SK-N-SH (cell line): Measurements from ENCODE around the gene RAB3D.

Experiments
- CTCF ChIP-seq: fragments of 200-600 bp; sonication (generic); IDR thresholded peaks from 2 replicates; pipeline ENCODE4 v1.6.1; 2017; ENCODE audit warnings: antibody characterized with exemption, mild to moderate bottlenecking, moderate library complexity
- EP300 ChIP-seq, 2 experiments: IDR thresholded peaks; 2 replicates each; pipeline versions ENCODE4 v1.4.0 to v1.6.1; 2012; ENCODE audit warnings: borderline replicate concordance in 1 of 2, low read depth in 1 of 2, low read length in 1 of 2
- EZH2phosphoT487 ChIP-seq: fragments of 200-600 bp; sonication (generic); IDR thresholded peaks from 2 replicates; pipeline ENCODE4 v1.6.1; 2017; ENCODE audit warnings: low read depth, mixed run types, mild to moderate bottlenecking, antibody characterized with exemption, moderate library complexity, borderline replicate concordance
- JUND ChIP-seq: IDR thresholded peaks from 2 replicates; pipeline ENCODE4 v1.4.0; 2012
- MAX ChIP-seq: IDR thresholded peaks from 2 replicates; pipeline ENCODE4 v1.4.0; 2012; ENCODE audit warnings: low read depth
- MXI1 ChIP-seq: IDR thresholded peaks from 2 replicates; pipeline ENCODE4 v1.6.1; 2012; ENCODE audit warnings: mild to moderate bottlenecking, low read depth, low read length, improper control_type of control experiment
- NFIC ChIP-seq: IDR thresholded peaks from 2 replicates; pipeline ENCODE4 v1.4.0; 2012; ENCODE audit warnings: borderline replicate concordance
- PBX3 ChIP-seq: IDR thresholded peaks from 2 replicates; pipeline ENCODE4; 2012
- POLR2AphosphoS5 ChIP-seq: IDR thresholded peaks from 2 replicates; pipeline ENCODE4 v1.6.1; 2012; ENCODE audit warnings: low read depth, low read length
- RAD21 ChIP-seq: IDR thresholded peaks from 2 replicates; pipeline ENCODE4 v1.6.1; 2012; ENCODE audit warnings: mild to moderate bottlenecking, low read length
- RFX5 ChIP-seq: IDR thresholded peaks from 2 replicates; pipeline ENCODE4 v1.6.1; 2012; ENCODE audit warnings: mild to moderate bottlenecking, improper control_type of control experiment, low read length
- SIN3A ChIP-seq: IDR thresholded peaks from 2 replicates; pipeline ENCODE4 v1.6.1; 2012; ENCODE audit warnings: low read depth, mild to moderate bottlenecking, low read length, moderate library complexity, borderline replicate concordance

GRCh38 chr19:11338121-11338520, 1.3 kb downstream of the RAB3D start:
- TF ChIP-seq POLR2AphosphoS5 (no peak), RAD21 (no peak), EZH2phosphoT487 (no peak), CTCF (no peak), RFX5 (no peak), MAX (no peak), NFIC (no peak), MXI1 (no peak), EP300 (IDR thresholded peaks at IDR 0.05; ENCODE audit: borderline replicate concordance in 1 of 2, low read depth in 1 of 2, low read length in 1 of 2) (no peak), PBX3 (no peak), JUND (no peak), SIN3A (no peak)
